Measurements from ENCODE around the gene POC1B.

DNA sequence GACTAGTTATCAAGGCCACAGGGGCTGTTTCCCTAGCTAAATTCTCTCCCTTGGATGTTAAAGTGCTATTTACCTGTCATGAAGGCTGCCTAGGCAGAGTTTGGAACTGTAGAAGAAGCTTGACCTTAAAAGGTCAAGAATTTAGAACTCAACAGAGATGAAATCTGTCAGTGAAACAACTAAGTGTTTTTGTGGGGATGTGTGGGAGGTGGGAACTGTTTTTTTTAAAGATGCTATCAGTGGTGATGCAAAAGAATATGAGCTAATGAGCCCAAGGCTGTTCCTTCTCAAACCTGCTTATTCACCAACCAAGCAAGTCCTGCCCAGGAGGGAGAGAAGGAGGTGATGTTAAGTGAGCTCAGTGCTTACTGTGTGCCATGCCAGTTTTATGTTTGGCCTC lies 40.8 kb upstream of the POC1B start:
- TF ChIP-seq, protein P1, sequence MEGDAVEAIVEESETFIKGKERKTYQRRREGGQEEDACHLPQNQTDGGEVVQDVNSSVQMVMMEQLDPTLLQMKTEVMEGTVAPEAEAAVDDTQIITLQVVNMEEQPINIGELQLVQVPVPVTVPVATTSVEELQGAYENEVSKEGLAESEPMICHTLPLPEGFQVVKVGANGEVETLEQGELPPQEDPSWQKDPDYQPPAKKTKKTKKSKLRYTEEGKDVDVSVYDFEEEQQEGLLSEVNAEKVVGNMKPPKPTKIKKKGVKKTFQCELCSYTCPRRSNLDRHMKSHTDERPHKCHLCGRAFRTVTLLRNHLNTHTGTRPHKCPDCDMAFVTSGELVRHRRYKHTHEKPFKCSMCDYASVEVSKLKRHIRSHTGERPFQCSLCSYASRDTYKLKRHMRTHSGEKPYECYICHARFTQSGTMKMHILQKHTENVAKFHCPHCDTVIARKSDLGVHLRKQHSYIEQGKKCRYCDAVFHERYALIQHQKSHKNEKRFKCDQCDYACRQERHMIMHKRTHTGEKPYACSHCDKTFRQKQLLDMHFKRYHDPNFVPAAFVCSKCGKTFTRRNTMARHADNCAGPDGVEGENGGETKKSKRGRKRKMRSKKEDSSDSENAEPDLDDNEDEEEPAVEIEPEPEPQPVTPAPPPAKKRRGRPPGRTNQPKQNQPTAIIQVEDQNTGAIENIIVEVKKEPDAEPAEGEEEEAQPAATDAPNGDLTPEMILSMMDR (conservative IDR thresholded peaks at IDR 0.05) = no peak
- TF ChIP-seq ZFX (IDR thresholded peaks at IDR 0.05) = no peak
